ENCODE data around the gene INPP4B. TPM values are rescaled to one million over a fixed set of nuclear protein-coding genes. Genes with fewer than 3 reads are reported as not detected.

The INPP4B gene
- total RNA-seq, 1 experiment from 2014 or later, result 0.07 TPM

GRCh38 chr4:142285222-142285583 lies 560.9 kb downstream of the INPP4B start:
- Histone ChIP-seq H2BK12ac (ENCODE audit: insufficient read length, low read depth, low read length) (no peak overlapping the region), H3K4ac (ENCODE audit: low read depth, low read length) (no peak overlapping the region), H4K5ac (ENCODE audit: insufficient read length, low read depth, low read length) (no peak overlapping the region), H3K27me3 (ENCODE audit: insufficient read depth, low read length) (no peaks in the 10 kb centered on the region), H2BK20ac (ENCODE audit: low read depth, low read length, poor library complexity, severe bottlenecking) (no peak overlapping the region), H3K4me1 (ENCODE audit: insufficient read depth, low read length) (no peaks in the 10 kb centered on the region), H3T11ph (ENCODE audit: low read length) (no peak overlapping the region), H2BK15ac (ENCODE audit: low read depth, low read length) (no peak overlapping the region), H3K9ac (ENCODE audit: extremely low read depth, insufficient read length, low read length) (no peak overlapping the region), H2AK5ac (ENCODE audit: insufficient read length, low read length) (no peak overlapping the region), H4K8ac (replicated peaks; ENCODE audit: insufficient read length, low read depth, low read length) (no peak overlapping the region), H3K14ac (ENCODE audit: insufficient read depth, low read length) (no peak overlapping the region), H2BK120ac (ENCODE audit: low read depth, low read length, poor library complexity, severe bottlenecking) (no peak overlapping the region), H3K23ac (ENCODE audit: insufficient read length, low read depth, low read length) (no peak overlapping the region), H4K20me1 (ENCODE audit: control insufficient read depth, insufficient read depth, insufficient read length) (no peaks in the 10 kb centered on the region), H3K79me1 (ENCODE audit: insufficient read depth, low read depth, low read length, poor library complexity, severe bottlenecking) (no peaks in the 10 kb centered on the region), H3K18ac (ENCODE audit: insufficient read length, low read depth, low read length) (no peak overlapping the region), H3K27ac (ENCODE audit: insufficient read length, low read depth, low read length) (no peak overlapping the region), H2AFZ (ENCODE audit: low read length) (no peak overlapping the region), H3K4me2 (ENCODE audit: insufficient read depth, insufficient read length, low read length) (no peak overlapping the region), H4K91ac (ENCODE audit: insufficient read length, low read depth, low read length) (no peak overlapping the region), H3K9me3 (ENCODE audit: control insufficient read depth, low read depth, low read length) (no peaks in the 10 kb centered on the region), H2BK5ac (ENCODE audit: insufficient read length, low read length) (no peak overlapping the region), H3K56ac (ENCODE audit: insufficient read length, low read depth, low read length) (no peak overlapping the region), H3K79me2 (ENCODE audit: insufficient read depth, low read length) (no peaks in the 10 kb centered on the region), H3K23me2 (ENCODE audit: insufficient read length, low read depth, low read length, poor library complexity, severe bottlenecking) (no peaks in the 10 kb centered on the region)
- Mint-ChIP-seq H3K4me1 (no peaks in the 10 kb centered on the region), H3K27ac (no peak overlapping the region), H3K9me3 (no peaks in the 10 kb centered on the region), H3K36me3 (ENCODE audit: insufficient read depth in 1 of 3, low read depth in 3 of 3) (peaks cover 0 to 5% (median 3%) of the 10 kb centered on the region in 3 experiments; a peak in 3 of 7 replicates), H3K4me3 (no peak overlapping the region), H3K27me3 (ENCODE audit: low read depth) (no peaks in the 10 kb centered on the region)
- no peak for TF ChIP-seq CTCF (conservative IDR thresholded peaks at IDR 0.05)
- no peak for DNase-seq

All from H9 (cell line).